ENCODE results near the gene OTOR. TPM values are rescaled to one million over a fixed set of nuclear protein-coding genes. Genes with fewer than 3 reads are reported as not detected.

OTOR gene
- total RNA-seq, 2 donors from 2014 or later, result not detected

Other genes with a start within 250 kb of the OTOR start
- gene KIF16B, start 174.9 kb upstream of the OTOR start, total RNA-seq, result 10 to 100 TPM; 66.9 to 71.1 TPM
- 10 to 100 TPM; 33.3 to 33.5 TPM for gene SNRPB2, start 18.3 kb upstream of the OTOR start, total RNA-seq